Measurements from ENCODE around the gene CACNA2D2.

The CACNA2D2 gene

GRCh38 chr3:50495609-50496423, 7.6 kb downstream of the CACNA2D2 start:
- DNase-seq (ENCODE audit: low read depth) = no peak
- H3K4me3 ChIP-seq (replicated peaks; ENCODE audit: low read depth, low read length) = no peak overlapping the region
- TF ChIP-seq CTCF (IDR thresholded peaks at IDR 0.05; ENCODE audit: low read length, missing control alignments) = no peak

- no peak for TF ChIP-seq CTCF (IDR thresholded peaks at IDR 0.05; ENCODE audit: low read length, missing control alignments)
- no peak for DNase-seq (ENCODE audit: low read depth)
These were observed 9.3 kb downstream of the CACNA2D2 start for GRCh38 chr3:50494126-50494525.

GRCh38 chr3:50493623-50494022, 9.8 kb downstream of the CACNA2D2 start:
- DNase-seq (ENCODE audit: low read depth) = no peak
- TF ChIP-seq CTCF (IDR thresholded peaks at IDR 0.05; ENCODE audit: low read length, missing control alignments) = no peak
- H3K4me3 ChIP-seq (replicated peaks; ENCODE audit: low read depth, low read length) = no peak overlapping the region

More at GRCh38 chr3:50494126-50494525, 9.3 kb downstream of the CACNA2D2 start:
- no peak overlapping the region for H3K4me3 ChIP-seq (replicated peaks; ENCODE audit: low read depth, low read length)

GRCh38 chr3:50493086-50493485, 10.3 kb downstream of the CACNA2D2 start:
- TF ChIP-seq CTCF (IDR thresholded peaks at IDR 0.05; ENCODE audit: low read length, missing control alignments) = no peak
- no peak overlapping the region for H3K4me3 ChIP-seq (replicated peaks; ENCODE audit: low read depth, low read length)
- no peak for DNase-seq (ENCODE audit: low read depth)

GRCh38 chr3:50491023-50491422, 12.4 kb downstream of the CACNA2D2 start:
- no peak for TF ChIP-seq CTCF (IDR thresholded peaks at IDR 0.05; ENCODE audit: low read length, missing control alignments)
- no peak overlapping the region for H3K4me3 ChIP-seq (replicated peaks; ENCODE audit: low read depth, low read length)
- no peak for DNase-seq (ENCODE audit: low read depth)

GRCh38 chr3:50490424-50490823, 13.0 kb downstream of the CACNA2D2 start:
- TF ChIP-seq CTCF (IDR thresholded peaks at IDR 0.05; ENCODE audit: low read length, missing control alignments) = no peak
- no peak for DNase-seq (ENCODE audit: low read depth)
- no peak overlapping the region for H3K4me3 ChIP-seq (replicated peaks; ENCODE audit: low read depth, low read length)

GRCh38 chr3:50487181-50487580, 16.3 kb downstream of the CACNA2D2 start:
- DNase-seq (ENCODE audit: low read depth) = no peak
- no peak for TF ChIP-seq CTCF (IDR thresholded peaks at IDR 0.05; ENCODE audit: low read length, missing control alignments)
- no peak overlapping the region for H3K4me3 ChIP-seq (replicated peaks; ENCODE audit: low read depth, low read length)
